IMR-90 (cell line): Measurements from ENCODE around the gene ASMTL. TPM values are rescaled to one million over a fixed set of nuclear protein-coding genes. Genes with fewer than 3 reads are reported as not detected.

Source experiments
- ATAC-seq: fragments of 200-7000 bp; cut with Tn5 transposase; 2 replicates; pipeline ENCODE4 v1.9.1; 2020; ENCODE audit warnings: low read depth, mild to moderate bottlenecking, moderate library complexity
- BruUV-seq: library from RNA; stranded (reverse); fragments of 400-500 nt; replicated peaks from 2 replicates; lab custom pipeline; 2021; lab: Mats Ljungman, UMichigan
- CTCF ChIA-PET: fragments of 300-600 bp; formaldehyde crosslinking; extraction: SDS; loops from one replicate; lab custom pipeline; 2021; ENCODE audit warnings: antibody characterized with exemption; lab: Yijun Ruan, JAX
- POLR2A ChIA-PET: fragments of 300-600 bp; sonication (Branson Sonifier 250); formaldehyde crosslinking; loops from one replicate; lab custom pipeline; 2022; ENCODE audit warnings: antibody characterized with exemption; ENCODE audit not compliant: unreplicated experiment; lab: Charles Lee
- DNase-seq: peaks from one replicate; pipeline ENCODE4 v3.0.0; 2013
- H2AFZ ChIP-seq: replicated peaks from 2 replicates; pipeline ENCODE3; 2013; ENCODE audit warnings: low read length, mild to moderate bottlenecking; ENCODE audit not compliant: poor library complexity
- H2AK5ac ChIP-seq: 2 replicates; pipeline ENCODE4 v1.6.1; 2013; ENCODE audit warnings: low read depth, low read length, inconsistent platforms
- H2AK9ac ChIP-seq: replicated peaks from 2 replicates; pipeline ENCODE3; 2013; ENCODE audit warnings: mild to moderate bottlenecking, low read depth, low read length, moderate library complexity; ENCODE audit not compliant: poor library complexity
- H2BK120ac ChIP-seq: 2 replicates; pipeline ENCODE4 v1.6.1; 2013; ENCODE audit warnings: low read depth, low read length, inconsistent platforms
- H2BK15ac ChIP-seq: 3 replicates; pipeline ENCODE4 v1.6.1; 2013; ENCODE audit warnings: low read depth, low read length, inconsistent platforms
- H2BK20ac ChIP-seq: 2 replicates; pipeline ENCODE4 v1.6.1; 2013; ENCODE audit warnings: low read depth, mild to moderate bottlenecking, inconsistent platforms, low read length, moderate library complexity
- H2BK5ac ChIP-seq: 2 replicates; pipeline ENCODE4 v1.6.1; 2013; ENCODE audit warnings: mild to moderate bottlenecking, low read depth, low read length, inconsistent platforms; ENCODE audit not compliant: poor library complexity, severe bottlenecking
- H3K14ac ChIP-seq: replicated peaks from 2 replicates; pipeline ENCODE4 v1.6.1; 2013; ENCODE audit warnings: low read depth, low read length, inconsistent platforms
- H3K18ac ChIP-seq: 2 replicates; pipeline ENCODE4 v1.6.1; 2013; ENCODE audit warnings: low read depth, low read length, control low read depth
- H3K23ac ChIP-seq: 2 replicates; pipeline ENCODE4 v1.6.1; 2013; ENCODE audit warnings: low read depth, low read length, inconsistent platforms
- H3K27ac ChIP-seq: 2 replicates; pipeline ENCODE4 v1.5.1; 2013; ENCODE audit warnings: mild to moderate bottlenecking, control low read depth, low read length; ENCODE audit not compliant: insufficient read depth
- H3K27me3 ChIP-seq: 2 replicates; pipeline ENCODE4 v1.6.1; 2013; ENCODE audit warnings: low read length; ENCODE audit not compliant: control insufficient read depth, insufficient read depth
- H3K36me3 ChIP-seq: 2 replicates; pipeline ENCODE4 v1.6.1; 2013; ENCODE audit warnings: low read length, mixed read lengths; ENCODE audit not compliant: control insufficient read depth, insufficient read depth
- H3K4ac ChIP-seq: 2 replicates; pipeline ENCODE4 v1.6.1; 2013; ENCODE audit warnings: low read depth, low read length, inconsistent platforms
- H3K4me1 ChIP-seq: 2 replicates; pipeline ENCODE4 v1.6.1; 2013; ENCODE audit warnings: low read length, mixed read lengths; ENCODE audit not compliant: control insufficient read depth, insufficient read depth
- H3K4me2 ChIP-seq: 2 replicates; pipeline ENCODE4 v1.6.1; 2013; ENCODE audit warnings: low read depth, mild to moderate bottlenecking, control low read depth, low read length, moderate library complexity
- H3K4me3 ChIP-seq: 2 replicates; pipeline ENCODE4 v1.5.1; 2013; ENCODE audit warnings: low read depth, mild to moderate bottlenecking, control low read depth, low read length, moderate library complexity; ENCODE audit not compliant: insufficient read depth
- H3K56ac ChIP-seq: 2 replicates; pipeline ENCODE4 v1.6.1; 2013; ENCODE audit warnings: low read length, inconsistent platforms; ENCODE audit not compliant: insufficient read depth; ENCODE audit errors: extremely low read depth
- H3K79me1 ChIP-seq, 2 experiments: 2 replicates each; pipeline ENCODE4 v1.6.1; 2013; ENCODE audit warnings: low read length in 2 of 2, inconsistent platforms in 1 of 2, low read depth in 1 of 2
- H3K9ac ChIP-seq: 2 replicates; pipeline ENCODE4 v1.6.1; 2013; ENCODE audit warnings: low read depth, low read length, control low read depth
- H3K9me1 ChIP-seq: 2 replicates; pipeline ENCODE4 v1.6.1; 2013; ENCODE audit warnings: low read length, inconsistent platforms; ENCODE audit not compliant: insufficient read depth
- H3K9me3 ChIP-seq: 2 replicates; pipeline ENCODE4 v1.6.1; 2013; ENCODE audit warnings: low read length; ENCODE audit not compliant: control insufficient read depth, insufficient read depth
- H4K20me1 ChIP-seq: 2 replicates; pipeline ENCODE4 v1.6.1; 2013; ENCODE audit warnings: low read length, inconsistent platforms; ENCODE audit not compliant: insufficient read depth
- H4K5ac ChIP-seq: 2 replicates; pipeline ENCODE4 v1.6.1; 2013; ENCODE audit warnings: mild to moderate bottlenecking, low read depth, low read length, control low read depth
- H4K8ac ChIP-seq, 2 experiments: 2 replicates each; pipeline ENCODE4 v1.6.1; 2013; ENCODE audit warnings: low read depth in 2 of 2, low read length in 2 of 2, control low read depth in 1 of 2, inconsistent platforms in 1 of 2
- H4K91ac ChIP-seq: 2 replicates; pipeline ENCODE4 v1.6.1; 2013; ENCODE audit warnings: low read depth, low read length, inconsistent platforms; ENCODE audit not compliant: insufficient read depth
- BHLHE40 ChIP-seq: fragments of 150-350 bp; IDR thresholded peaks from 2 replicates; pipeline ENCODE4 v1.6.1; 2016; ENCODE audit warnings: mild to moderate bottlenecking, low read depth, low read length
- CEBPB ChIP-seq: IDR thresholded peaks from 2 replicates; pipeline ENCODE4 v1.6.1; 2012; ENCODE audit warnings: low read depth, low read length, improper control_type of control experiment
- CHD1 ChIP-seq: IDR thresholded peaks from 2 replicates; pipeline ENCODE4 v1.6.1; 2012; ENCODE audit warnings: low read depth, low read length, improper control_type of control experiment
- ELK1 ChIP-seq: fragments of 150-350 bp; IDR thresholded peaks from 2 replicates; pipeline ENCODE4 v1.6.1; 2016; ENCODE audit warnings: low read depth, mild to moderate bottlenecking, low read length, moderate library complexity, borderline replicate concordance
- FOS ChIP-seq: fragments of 150-350 bp; IDR thresholded peaks from 2 replicates; pipeline ENCODE4 v1.6.1; 2016; ENCODE audit warnings: low read depth, low read length
- MAFK ChIP-seq: IDR thresholded peaks from 2 replicates; pipeline ENCODE4 v1.6.1; 2012; ENCODE audit warnings: low read depth, low read length, improper control_type of control experiment
- MAZ ChIP-seq: IDR thresholded peaks from 2 replicates; pipeline ENCODE4 v1.6.1; 2012; ENCODE audit warnings: low read depth, mild to moderate bottlenecking, low read length, improper control_type of control experiment, moderate library complexity, borderline replicate concordance
- MXI1 ChIP-seq: IDR thresholded peaks from 2 replicates; pipeline ENCODE4 v1.6.1; 2012; ENCODE audit warnings: low read depth, mild to moderate bottlenecking, low read length, moderate library complexity, borderline replicate concordance
- NFE2L2 ChIP-seq: fragments of 150-350 bp; IDR thresholded peaks from 2 replicates; pipeline ENCODE4 v1.6.1; 2016; ENCODE audit warnings: low read depth, mild to moderate bottlenecking, low read length
- POLR2A ChIP-seq: IDR thresholded peaks from 2 replicates; pipeline ENCODE4 v1.6.1; 2012; ENCODE audit warnings: mild to moderate bottlenecking, low read depth, low read length
- RAD21 ChIP-seq: IDR thresholded peaks from 2 replicates; pipeline ENCODE4 v1.6.1; 2012; ENCODE audit warnings: low read length, improper control_type of control experiment
- RCOR1 ChIP-seq: IDR thresholded peaks from 2 replicates; pipeline ENCODE4 v1.6.1; 2012; ENCODE audit warnings: mild to moderate bottlenecking, low read length, improper control_type of control experiment; ENCODE audit not compliant: insufficient replicate concordance
- RFX5 ChIP-seq: IDR thresholded peaks from 2 replicates; pipeline ENCODE4 v1.8.0; 2012; ENCODE audit warnings: low read depth, mild to moderate bottlenecking, low read length, moderate library complexity
- SMC3 ChIP-seq: fragments of 150-350 bp; IDR thresholded peaks from 2 replicates; pipeline ENCODE4 v1.6.1; 2016; ENCODE audit warnings: low read depth, mild to moderate bottlenecking, antibody characterized with exemption, low read length, moderate library complexity
- USF2 ChIP-seq: fragments of 150-350 bp; IDR thresholded peaks from 2 replicates; pipeline ENCODE4 v1.6.1; 2017; ENCODE audit warnings: mild to moderate bottlenecking, antibody characterized with exemption, low read length, low read depth
- WGBS, 2 experiments: methylation state at CpG; one replicate each; pipeline versions ENCODE4 v1.1.5 to v1.1.7; 2013; ENCODE audit warnings: missing lambda C conversion rate in 2 of 2; ENCODE audit not compliant: insufficient read length in 1 of 2; ENCODE audit errors: extremely low coverage in 2 of 2; 5-methylcytosine and 5-hydroxymethylcytosine counted together
- dilution Hi-C: fragments of 300-500 bp; cut with HindIII; formaldehyde crosslinking; loops from one replicate; pipeline ENCODE4 v1.14.3; 2018; ENCODE audit warnings: low sequenced_read_pairs; ENCODE audit not compliant: unreplicated experiment
- in situ Hi-C: fragments of 300-500 bp; cut with MboI; formaldehyde crosslinking; loops from 3 replicates; pipeline ENCODE4 v1.14.3; 2019; ENCODE audit warnings: low sequenced_read_pairs, inconsistent platforms, mixed read lengths
- intact Hi-C: fragments of 100-400 bp; cut with micrococcal nuclease; formaldehyde crosslinking; loops from 2 replicates; pipeline ENCODE4 v1.10.0; 2022
- polyA plus RNA-seq, 3 experiments: library from polyadenylated mRNA; depleted of rRNA; stranded (reverse); fragments of >200 nt; gene quantifications; 2 replicates each; pipeline ENCODE4 v1.2.3, GENCODE V29; 2012; ENCODE audit warnings: low replicate concordance in 1 of 3
- total RNA-seq: library from RNA; depleted of rRNA; stranded (reverse); fragments of >200 nt; gene quantifications from 2 replicates; pipeline ENCODE4 v1.2.3, GENCODE V29; 2012
- TF ChIP-seq, protein P1 (sequence below): conservative IDR thresholded peaks from 2 replicates; pipeline ENCODE4 v1.5.1; 2012; ENCODE audit warnings: mild to moderate bottlenecking, low read depth, low read length, improper control_type of control experiment

Gene ASMTL
- total and polyA plus RNA-seq, 2 of the 4 experiments (the other 2 are of a cell fraction), result 13.4 to 33.4 TPM

DNA sequence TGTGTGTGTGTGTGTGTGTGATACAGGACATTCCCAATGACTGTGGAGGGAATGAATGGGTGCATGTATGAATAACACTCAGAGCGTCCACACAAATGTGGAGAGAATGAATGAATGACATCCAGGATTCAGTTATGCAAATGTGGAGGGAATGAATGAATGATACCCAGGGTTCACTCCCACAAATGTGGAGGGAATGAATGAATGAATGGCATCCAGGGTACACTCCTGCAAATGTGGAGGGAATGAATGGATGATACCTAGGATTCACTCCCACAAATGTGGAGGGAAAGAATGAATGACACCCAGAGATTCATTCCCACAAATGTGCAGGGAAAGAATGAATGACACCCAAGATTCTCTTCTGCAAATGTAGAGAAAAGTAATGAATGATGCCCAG is 36.0 kb upstream of the ASMTL start:
- H3K23ac ChIP-seq, result no peak overlapping the region
- no peak overlapping the region for H3K14ac ChIP-seq
- WGBS, 2 experiments, result 83% methylated on average over 1 of the region's 1 CpG; no CpG with 5 or more reads in 1 of the 2 experiments
- H3K27me3 ChIP-seq, result no peaks in the 10 kb centered on the region
- H2BK120ac ChIP-seq, result no peak overlapping the region
- ChIA-PET CTCF (no interaction called here), POLR2A (no interaction called here)
- peaks cover 26% of the 10 kb centered on the region; the same call in 1 of the 2 replicates for H3K9me3 ChIP-seq
- no peak overlapping the region for H3K56ac ChIP-seq
- no peak overlapping the region for H2AK9ac ChIP-seq
- no peaks in the 10 kb centered on the region for H3K79me1 ChIP-seq
- in situ Hi-C loops (no loop called here), intact Hi-C loops (no loop called here), dilution Hi-C loops (no loop called here)
- no peak overlapping the region for H3K4me3 ChIP-seq
- H3K9me1 ChIP-seq, result no peaks in the 10 kb centered on the region
- H3K9ac ChIP-seq, result no peak overlapping the region
- H2BK20ac ChIP-seq, result no peak overlapping the region
- no peaks in the 10 kb centered on the region for H3K4me1 ChIP-seq
- H4K5ac ChIP-seq, result no peak overlapping the region
- DNase-seq, result no peak
- H3K18ac ChIP-seq, result no peak overlapping the region
- no peak overlapping the region for H3K4ac ChIP-seq
- no peak overlapping the region for H4K8ac ChIP-seq
- H2AK5ac ChIP-seq, result no peak overlapping the region
- no peak overlapping the region for H2AFZ ChIP-seq
- no peak overlapping the region for H3K27ac ChIP-seq
- H4K91ac ChIP-seq, result no peak overlapping the region
- no peaks in the 10 kb centered on the region for H3K36me3 ChIP-seq
- H3K4me2 ChIP-seq, result no peak overlapping the region
- no TSS peak for BruUV-seq
- no peak overlapping the region for H2BK15ac ChIP-seq
- no peak for ATAC-seq
- TF ChIP-seq USF2 (no peak), FOS (no peak), CHD1 (no peak), RFX5 (no peak), RCOR1 (no peak), ELK1 (no peak), NFE2L2 (no peak), MAFK (no peak), MXI1 (no peak), SMC3 (no peak), CEBPB (no peak), MAZ (no peak), RAD21 (no peak), POLR2A (no peak), BHLHE40 (no peak)
- TF ChIP-seq, protein P1, sequence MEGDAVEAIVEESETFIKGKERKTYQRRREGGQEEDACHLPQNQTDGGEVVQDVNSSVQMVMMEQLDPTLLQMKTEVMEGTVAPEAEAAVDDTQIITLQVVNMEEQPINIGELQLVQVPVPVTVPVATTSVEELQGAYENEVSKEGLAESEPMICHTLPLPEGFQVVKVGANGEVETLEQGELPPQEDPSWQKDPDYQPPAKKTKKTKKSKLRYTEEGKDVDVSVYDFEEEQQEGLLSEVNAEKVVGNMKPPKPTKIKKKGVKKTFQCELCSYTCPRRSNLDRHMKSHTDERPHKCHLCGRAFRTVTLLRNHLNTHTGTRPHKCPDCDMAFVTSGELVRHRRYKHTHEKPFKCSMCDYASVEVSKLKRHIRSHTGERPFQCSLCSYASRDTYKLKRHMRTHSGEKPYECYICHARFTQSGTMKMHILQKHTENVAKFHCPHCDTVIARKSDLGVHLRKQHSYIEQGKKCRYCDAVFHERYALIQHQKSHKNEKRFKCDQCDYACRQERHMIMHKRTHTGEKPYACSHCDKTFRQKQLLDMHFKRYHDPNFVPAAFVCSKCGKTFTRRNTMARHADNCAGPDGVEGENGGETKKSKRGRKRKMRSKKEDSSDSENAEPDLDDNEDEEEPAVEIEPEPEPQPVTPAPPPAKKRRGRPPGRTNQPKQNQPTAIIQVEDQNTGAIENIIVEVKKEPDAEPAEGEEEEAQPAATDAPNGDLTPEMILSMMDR, result no peak
- no peak overlapping the region for H2BK5ac ChIP-seq
- no peaks in the 10 kb centered on the region for H4K20me1 ChIP-seq
